RWPE1 (cell line): ENCODE data around the gene IL32.
A peak's percentile ranks its signal among the peaks of the same experiment; 100 is the strongest.

Source experiments
- CTCF ChIA-PET: fragments of 350-600 bp; sonication (Branson Sonifier 250); formaldehyde crosslinking; extraction: SDS; loops from one replicate; lab custom pipeline; 2021; lab: Yijun Ruan, JAX
- POLR2A ChIA-PET: fragments of 400-600 bp; formaldehyde crosslinking; extraction: SDS; loops from one replicate; lab custom pipeline; 2020; ENCODE audit warnings: antibody characterized with exemption; ENCODE audit not compliant: low non-redundant PET; lab: Yijun Ruan, JAX
- DNase-seq: peaks from one replicate; pipeline ENCODE4 v3.0.0; 2012; ENCODE audit warnings: low spot score
- H3K27ac ChIP-seq: fragments of 450-650 bp; 2 replicates; pipeline ENCODE4 v1.5.1; 2017
- TF ChIP-seq, protein P1 (sequence below): fragments of 450-650 bp; conservative IDR thresholded peaks from 2 replicates; pipeline ENCODE4 v1.5.1; 2017; ENCODE audit warnings: low read depth, mild to moderate bottlenecking

The IL32 gene

DNA sequence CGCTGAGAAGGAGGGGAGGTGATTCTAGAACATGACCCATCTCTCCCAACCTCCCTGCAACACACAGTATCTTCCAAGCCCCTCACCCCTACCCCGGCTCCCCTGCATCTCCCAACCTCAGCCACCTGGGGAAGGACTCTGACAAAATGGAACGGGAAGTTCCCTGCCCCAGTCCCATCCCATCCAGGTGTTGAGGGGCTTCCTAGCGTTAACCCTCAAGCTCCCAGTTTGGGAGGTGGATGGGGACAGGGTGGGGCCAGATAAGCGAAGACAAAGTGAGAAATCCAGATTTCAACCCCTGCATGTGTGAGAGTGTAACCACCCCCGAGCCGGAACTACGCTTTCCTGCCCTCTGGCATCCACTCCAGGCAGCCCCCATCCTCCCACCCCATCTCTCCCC, 31.8 kb downstream of the IL32 start:
- H3K27ac ChIP-seq: no peak overlapping the region
- CTCF ChIA-PET: interaction anchor here (0.5 to 0.7 kb wide), 2 partner anchors 31 to 34 kb away, joined by 3 read pairs; no protein-coding TSS in a partner anchor
- TF ChIP-seq, protein P1, sequence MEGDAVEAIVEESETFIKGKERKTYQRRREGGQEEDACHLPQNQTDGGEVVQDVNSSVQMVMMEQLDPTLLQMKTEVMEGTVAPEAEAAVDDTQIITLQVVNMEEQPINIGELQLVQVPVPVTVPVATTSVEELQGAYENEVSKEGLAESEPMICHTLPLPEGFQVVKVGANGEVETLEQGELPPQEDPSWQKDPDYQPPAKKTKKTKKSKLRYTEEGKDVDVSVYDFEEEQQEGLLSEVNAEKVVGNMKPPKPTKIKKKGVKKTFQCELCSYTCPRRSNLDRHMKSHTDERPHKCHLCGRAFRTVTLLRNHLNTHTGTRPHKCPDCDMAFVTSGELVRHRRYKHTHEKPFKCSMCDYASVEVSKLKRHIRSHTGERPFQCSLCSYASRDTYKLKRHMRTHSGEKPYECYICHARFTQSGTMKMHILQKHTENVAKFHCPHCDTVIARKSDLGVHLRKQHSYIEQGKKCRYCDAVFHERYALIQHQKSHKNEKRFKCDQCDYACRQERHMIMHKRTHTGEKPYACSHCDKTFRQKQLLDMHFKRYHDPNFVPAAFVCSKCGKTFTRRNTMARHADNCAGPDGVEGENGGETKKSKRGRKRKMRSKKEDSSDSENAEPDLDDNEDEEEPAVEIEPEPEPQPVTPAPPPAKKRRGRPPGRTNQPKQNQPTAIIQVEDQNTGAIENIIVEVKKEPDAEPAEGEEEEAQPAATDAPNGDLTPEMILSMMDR: no peak
- POLR2A ChIA-PET: no interaction called here
- no peak for DNase-seq

DNA sequence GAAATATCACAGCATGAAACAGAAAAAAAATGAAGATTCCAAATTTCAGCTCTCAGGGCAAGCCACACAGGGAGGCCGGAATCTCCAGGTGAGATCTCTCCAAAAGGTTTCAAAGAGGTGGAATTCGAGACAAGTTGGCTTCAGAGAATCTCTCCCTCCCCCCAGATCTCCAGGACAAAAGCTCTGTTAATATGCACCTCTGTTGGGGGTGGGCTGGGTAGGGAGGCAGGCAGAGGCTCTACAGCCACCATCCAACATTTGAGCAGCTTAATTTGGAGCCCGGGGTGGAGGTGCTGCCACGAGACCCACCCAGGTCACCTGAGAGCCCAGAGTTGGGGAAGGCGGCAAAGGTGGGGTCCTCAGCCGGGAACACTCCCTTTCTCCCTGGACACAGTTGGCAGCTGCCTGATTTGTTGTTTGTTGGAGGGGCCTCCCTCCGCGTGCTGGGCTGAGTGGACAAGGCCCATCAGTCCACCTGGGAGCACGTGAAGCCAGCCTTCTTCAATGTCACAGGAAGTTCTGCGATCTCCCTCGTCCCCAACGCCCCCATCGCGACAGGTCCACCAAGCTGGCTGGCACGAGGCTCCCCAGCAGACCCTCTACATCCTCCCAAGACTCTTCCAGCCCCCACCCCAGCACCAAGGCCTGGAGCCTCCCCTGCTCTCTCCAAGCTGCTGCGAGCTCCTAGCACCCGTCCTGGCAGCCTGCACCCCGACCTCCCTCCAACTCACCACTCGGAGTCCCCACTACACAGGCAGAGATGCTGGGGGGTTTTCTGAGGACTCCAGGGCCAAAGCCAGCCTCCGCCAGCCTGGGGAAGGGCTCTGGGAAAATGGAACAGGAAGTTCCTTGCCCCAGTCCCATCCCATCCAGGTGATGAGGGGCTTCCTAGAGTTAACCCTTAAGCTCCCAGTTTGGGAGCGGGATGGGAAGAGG, 33.3 kb downstream of the IL32 start, which contains the start of gene ZSCAN10:
ZSCAN10 (minus strand) TSS at position 836 of the 936 bp plus-strand sequence. CDS start 6,357 bp downstream, outside the sequence.
- TF ChIP-seq, protein P1: no peak
- ChIA-PET CTCF (interaction anchor here (0.6 to 1.6 kb wide), 4 partner anchors 40 to 67 kb away, joined by 3 to 4 read pairs (median 4); no protein-coding TSS in a partner anchor), POLR2A (no interaction called here)
- DNase-seq: no peak
- peak within 1 kb of the TSS; percentile 62 for H3K27ac ChIP-seq

DNA sequence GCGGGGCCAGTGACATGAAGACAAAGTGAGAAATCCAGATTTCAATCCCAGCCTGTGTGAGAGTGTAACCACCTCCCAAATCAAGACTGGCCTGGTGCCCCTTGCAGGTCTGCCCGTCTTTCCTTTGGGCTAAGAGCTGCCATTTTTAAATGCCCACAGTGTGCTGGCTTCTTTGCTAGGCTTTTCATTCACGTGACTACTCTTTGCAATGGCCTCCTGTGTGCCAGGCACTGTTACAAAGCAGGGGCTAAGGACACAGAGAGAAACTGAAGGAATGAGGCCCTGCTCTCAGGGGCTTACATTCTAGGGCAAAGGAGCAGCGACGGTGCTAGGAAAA, 33.9 kb downstream of the IL32 start:
- ChIA-PET POLR2A (no interaction called here), CTCF (interaction anchor here (0.6 to 1.6 kb wide), 3 partner anchors 40 to 696 kb away, joined by 3 to 4 read pairs (median 4); no protein-coding TSS in a partner anchor)
- TF ChIP-seq, protein P1: no peak
- no peak for DNase-seq
- peak overlapping the region; percentile 62 for H3K27ac ChIP-seq

DNA sequence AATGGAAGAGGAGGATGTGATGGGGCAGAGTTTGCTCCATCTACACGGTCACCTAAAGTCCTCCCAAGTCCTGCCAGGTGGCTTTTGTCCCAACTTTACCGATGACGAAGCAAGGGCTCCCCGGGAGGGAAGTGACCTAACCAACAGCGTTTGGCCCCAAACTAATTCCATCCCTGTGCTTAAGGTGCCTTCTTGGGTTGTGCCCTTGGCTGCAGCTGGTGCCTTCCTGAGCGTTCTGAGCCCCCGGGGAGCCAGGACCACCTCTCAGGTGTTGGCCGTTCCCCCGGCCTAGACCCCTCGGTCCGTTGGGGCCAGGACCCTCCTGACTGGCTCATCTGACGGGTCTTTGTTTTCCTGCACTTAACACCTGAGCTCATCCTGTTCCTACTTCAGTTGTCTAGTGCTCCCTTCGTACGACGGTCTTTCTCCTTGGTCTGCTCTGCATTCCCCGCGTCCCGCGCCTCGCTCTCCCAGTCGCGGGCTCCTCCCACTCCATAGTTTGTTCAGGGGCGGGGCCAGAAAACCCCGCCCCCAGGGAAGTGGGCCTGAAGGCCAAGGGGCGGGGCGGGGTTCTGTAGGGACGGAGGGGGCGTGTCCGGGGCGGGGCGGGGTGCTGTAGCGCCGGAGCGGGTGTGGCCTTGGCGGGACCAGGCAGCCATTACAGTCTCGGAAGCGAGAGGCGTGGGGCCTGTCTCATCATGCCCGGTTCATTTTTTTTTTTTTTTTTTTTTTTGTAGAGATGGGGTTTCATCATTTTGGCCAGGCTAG, 34.5 kb downstream of the IL32 start:
- DNase-seq: peak; percentile 96
- CTCF ChIA-PET: interaction anchor here (0.6 to 1.6 kb wide), 4 partner anchors 21 to 697 kb away, joined by 3 to 6 read pairs (median 4); no protein-coding TSS in a partner anchor
- POLR2A ChIA-PET: no interaction called here

DNA sequence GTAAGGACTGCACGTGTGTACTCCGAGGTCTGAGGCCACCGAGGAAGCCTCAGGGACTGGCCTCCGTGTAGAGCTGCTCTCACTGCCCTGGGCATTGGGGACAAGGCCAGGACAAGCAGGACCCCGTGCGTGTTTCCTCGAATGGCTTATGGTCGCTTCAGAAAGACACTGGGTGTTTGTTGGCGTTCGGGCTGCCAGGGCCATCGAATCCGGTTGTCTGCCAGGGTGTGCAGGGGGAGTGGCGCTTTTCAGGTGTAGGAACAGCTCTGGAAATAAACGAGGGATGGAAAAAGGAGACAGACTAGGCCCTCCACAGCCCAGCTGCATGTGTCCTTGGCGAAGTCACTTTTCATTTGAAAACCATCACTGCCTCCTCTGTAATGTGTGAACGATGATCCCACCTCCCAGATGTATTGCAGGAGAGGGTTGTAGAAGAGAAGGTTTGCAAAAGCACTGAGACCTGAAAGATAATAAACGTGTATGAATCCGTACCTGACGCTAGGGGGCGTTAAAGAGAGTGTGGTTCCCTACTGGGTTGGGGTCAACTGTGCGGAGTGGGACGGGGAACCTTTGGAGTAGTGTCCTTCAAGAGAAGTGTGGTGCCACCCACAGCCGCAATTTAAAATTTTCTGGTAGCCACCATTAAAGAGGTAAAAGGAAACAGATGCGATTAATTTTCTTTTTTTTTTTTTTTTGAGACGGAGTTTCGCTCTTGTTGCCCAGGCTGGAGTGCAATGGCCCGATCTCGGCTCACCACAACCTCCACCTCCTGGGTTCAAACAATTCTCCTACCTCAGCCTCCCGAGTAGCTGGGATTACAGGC, 35.8 kb downstream of the IL32 start:
- DNase-seq: peak; percentile 31
- ChIA-PET POLR2A (no interaction called here), CTCF (interaction anchor here (0.6 to 1.5 kb wide), 4 partner anchors 12 to 27 kb away, joined by 3 to 6 read pairs (median 4); no protein-coding TSS in a partner anchor)
- TF ChIP-seq, protein P1: peak; percentile 41
- peak overlapping the region; percentile 44 for H3K27ac ChIP-seq

More for the DNA sequence above, 34.5 kb downstream of the IL32 start:
- peak overlapping the region; percentile 62 for H3K27ac ChIP-seq
- TF ChIP-seq, protein P1: no peak
